GM20431 (cell line): Measurements from ENCODE around the gene KDM4B.

Experiments used
- in situ Hi-C: fragments of 300-500 bp; cut with MseI, MboI; formaldehyde crosslinking; loops from one replicate; pipeline ENCODE4 v1.15.0; 2020; ENCODE audit warnings: low sequenced_read_pairs; ENCODE audit not compliant: unreplicated experiment

KDM4B gene

GRCh38 chr19:5030136-5030820, 61.4 kb downstream of the KDM4B start:
- in situ Hi-C loops, result loop anchor here (10.0 kb wide), 1 partner anchor 155 kb away; no protein-coding TSS in a partner anchor

DNA sequence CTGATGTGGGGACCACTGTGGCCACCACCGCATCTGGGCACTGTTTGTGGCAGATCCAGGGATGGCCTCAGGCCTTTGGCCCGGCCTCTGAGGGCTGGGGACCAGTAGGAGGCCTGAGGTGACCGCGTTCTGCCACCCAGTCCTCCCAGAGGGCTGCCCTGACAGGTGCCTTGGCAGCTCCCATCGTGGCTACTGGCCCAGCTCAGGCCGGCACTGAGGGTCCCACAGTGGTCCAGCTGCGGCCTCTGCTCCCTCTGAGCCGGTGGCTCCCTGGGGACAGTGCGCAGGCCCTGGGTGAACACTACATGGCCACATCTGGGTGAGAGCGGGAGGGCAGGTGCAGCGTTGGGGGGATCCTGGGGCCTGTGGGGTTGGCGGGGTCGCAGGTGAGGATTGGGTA, 61.9 kb downstream of the KDM4B start:
- in situ Hi-C loops, result loop anchor here (10.0 kb wide), 1 partner anchor 156 kb away; no protein-coding TSS in a partner anchor

GRCh38 chr19:5031231-5032100, 62.6 kb downstream of the KDM4B start:
- in situ Hi-C loops, result loop anchor here (10.0 kb wide), 1 partner anchor 157 kb away; no protein-coding TSS in a partner anchor

DNA sequence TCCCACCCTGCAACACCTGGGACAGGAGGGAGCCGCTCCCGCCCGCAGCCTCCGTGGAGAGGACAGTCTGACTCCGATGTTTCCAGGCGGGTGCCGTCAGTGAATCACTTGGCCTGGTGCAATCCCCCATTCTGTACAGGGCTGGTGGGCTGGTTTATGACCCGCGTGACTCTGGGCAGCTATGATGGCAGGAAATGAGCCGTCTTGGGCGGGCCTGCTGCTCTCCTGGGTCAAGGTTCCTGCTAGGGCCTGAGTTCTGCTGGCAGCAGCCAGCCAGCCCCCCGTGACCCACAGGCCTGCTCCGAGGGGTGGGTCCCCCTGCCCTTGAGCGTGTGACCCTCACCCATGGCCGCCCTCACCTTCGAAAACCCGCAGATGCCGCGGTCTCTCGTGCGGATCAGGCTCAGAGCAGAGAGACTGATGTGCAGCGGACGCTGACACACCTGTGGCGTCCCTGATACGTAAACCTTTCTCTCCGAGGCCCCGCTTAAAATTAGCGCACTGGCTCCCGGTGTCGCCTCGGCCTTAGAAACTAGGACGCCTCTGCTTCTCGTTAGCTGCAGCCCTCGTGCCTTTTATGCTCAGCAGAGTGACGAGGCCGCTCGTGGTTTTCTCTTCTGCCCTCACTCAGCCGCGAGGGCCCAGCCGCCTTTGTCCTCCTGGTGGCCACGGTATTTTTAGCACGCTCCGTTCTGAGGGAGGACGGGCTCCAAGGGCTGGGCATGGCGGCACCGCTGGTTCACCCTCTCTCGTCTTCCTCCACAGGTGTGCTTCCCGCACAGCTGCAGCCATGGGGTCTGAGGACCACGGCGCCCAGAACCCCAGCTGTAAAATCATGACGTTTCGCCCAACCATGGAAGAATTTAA, 63.4 kb downstream of the KDM4B start:
- in situ Hi-C loops, result loop anchor here (10.0 kb wide), 1 partner anchor 158 kb away; no protein-coding TSS in a partner anchor

DNA sequence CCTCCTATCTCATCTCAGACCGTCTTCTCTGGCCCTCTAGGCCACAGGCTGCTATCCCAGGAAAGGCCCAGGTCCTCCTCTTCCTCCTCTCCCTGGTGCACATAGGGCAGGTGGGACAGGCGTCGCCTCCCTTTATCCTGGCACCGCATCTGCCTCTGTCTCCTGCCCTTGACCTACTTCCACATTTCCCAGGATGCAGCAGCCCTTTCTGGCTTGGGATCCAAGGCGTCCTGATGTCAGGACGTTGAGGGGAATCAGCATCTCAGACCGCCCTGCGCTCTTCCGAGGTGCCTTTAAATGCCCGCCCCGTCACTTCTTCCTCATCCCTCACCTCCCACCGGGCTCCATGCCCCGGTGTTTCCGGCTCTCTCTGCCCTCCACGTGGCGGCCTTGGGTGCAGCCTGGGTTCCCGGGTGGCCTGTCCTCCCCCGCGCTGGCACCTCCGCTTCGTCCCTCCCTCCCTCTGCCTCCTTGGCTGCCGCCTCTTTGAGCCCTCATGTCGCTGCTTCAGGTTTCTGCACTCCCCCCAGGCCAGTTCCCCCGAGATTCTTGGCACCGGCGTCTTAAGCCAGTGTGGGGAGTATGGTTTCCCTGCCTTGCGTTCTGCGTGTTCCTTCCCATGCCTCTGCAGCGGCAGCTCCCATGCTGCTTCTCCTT, 66.3 kb downstream of the KDM4B start:
- in situ Hi-C loops, result loop anchor here (10.0 kb wide), 1 partner anchor 160 kb away; no protein-coding TSS in a partner anchor

GRCh38 chr19:5035793-5036697, 67.1 kb downstream of the KDM4B start:
- in situ Hi-C loops, result loop anchor here (10.0 kb wide), 1 partner anchor 161 kb away; no protein-coding TSS in a partner anchor

DNA sequence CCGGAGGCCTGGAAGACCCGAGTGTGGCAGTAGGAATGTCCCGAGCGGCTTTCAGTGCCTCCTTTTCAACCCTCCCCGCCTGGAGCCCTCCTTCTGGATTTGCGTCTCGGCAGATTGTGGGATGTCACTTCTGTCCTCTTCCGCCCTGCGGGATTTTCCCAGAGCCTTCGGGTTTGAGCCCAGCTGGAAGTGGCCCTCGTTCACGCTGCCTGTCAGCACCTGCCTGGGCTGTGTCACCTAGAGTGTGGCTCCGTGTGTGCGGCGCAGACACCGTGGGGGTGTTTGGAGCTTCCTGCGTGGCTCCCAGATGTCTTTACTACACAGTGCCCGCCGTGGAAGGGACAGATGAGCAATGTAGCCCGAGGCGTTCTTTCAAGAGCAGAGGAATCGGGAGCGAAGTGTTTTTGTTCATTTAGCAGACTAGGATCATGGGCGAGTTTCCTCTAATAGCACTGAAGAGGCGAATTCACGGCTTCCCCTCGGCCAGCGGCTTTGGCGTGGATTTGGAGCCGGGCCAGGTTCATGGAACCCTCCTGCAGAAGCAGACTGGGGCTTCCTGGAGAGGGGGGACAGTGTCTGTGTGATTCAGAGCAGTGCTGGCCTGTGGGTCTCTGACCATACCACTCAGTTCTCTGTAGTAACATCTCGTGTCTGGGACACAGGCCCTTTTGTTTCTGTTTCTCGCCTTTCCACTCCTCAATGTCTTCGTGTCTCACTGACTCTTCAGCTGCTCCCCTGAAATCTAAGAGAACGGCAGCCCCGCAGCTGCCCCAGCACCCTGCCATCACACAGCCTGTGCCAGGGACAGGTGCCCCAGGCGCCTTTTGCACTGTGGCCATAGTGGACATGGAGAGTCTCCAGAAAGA, 68.0 kb downstream of the KDM4B start:
- in situ Hi-C loops, result loop anchor here (10.0 kb wide), 1 partner anchor 162 kb away; no protein-coding TSS in a partner anchor

DNA sequence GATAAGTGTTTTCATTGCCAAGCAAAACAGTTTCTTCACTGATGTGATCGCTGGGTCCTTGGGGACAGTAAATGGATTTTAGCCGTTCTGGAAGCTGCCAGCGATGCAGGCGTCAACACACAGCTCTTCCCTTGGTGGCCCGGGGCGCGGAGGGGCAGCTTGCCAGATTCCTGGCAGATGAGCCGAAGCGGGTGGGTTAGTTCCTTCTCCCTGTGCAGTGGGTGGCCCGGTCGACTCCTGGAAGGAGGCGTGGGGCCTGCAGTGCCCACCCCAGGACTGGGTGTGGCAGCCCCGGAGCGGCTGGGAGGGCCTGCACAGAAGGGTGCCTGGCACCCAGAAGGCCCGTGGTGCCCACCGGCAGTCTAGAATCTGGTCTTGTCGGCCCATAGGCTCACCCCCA, 69.0 kb downstream of the KDM4B start:
- in situ Hi-C loops, result loop anchor here (10.0 kb wide), 1 partner anchor 163 kb away; no protein-coding TSS in a partner anchor

- in situ Hi-C loops, result loop anchor here (10.0 kb wide), 1 partner anchor 164 kb away; no protein-coding TSS in a partner anchor
Measured at GRCh38 chr19:5038631-5039271, 69.8 kb downstream of the KDM4B start.

DNA sequence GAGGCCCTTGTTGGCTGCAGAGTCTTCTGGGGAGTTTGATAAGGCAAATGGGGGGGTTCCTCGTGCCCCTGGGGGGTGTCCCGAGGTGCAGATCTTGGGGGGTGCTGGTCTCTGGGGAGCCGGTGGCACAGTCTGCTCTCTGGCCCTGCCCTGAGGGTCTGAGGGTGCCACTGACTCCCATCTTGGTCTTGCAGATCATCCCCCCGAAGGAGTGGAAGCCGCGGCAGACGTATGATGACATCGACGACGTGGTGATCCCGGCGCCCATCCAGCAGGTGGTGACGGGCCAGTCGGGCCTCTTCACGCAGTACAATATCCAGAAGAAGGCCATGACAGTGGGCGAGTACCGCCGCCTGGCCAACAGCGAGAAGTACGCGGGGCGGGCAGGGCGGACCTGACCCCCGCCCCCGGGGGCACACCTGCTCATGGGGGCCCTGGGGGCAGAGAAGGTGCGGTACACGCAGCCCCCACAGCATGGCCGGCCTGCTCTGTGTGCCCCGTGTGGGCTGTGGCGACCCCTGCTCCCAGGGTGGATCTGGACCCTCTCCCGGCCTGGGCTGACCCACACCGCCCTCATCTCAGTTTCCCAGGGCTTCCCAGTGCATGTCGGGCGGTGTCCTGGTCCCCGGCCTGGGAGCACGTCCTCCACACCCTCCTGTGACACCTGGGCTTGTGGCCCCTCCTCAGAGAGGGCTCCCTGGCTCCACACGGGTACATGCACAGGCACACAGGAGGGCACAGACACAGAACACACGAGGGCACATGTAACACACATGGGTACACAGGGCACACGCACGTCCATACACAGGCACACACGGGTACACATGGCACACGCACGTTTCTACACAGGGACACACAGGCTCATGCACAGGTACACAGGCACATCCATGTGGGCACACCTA, 71.0 kb downstream of the KDM4B start:
- in situ Hi-C loops, result loop anchor here (10.0 kb wide), 1 partner anchor 165 kb away; no protein-coding TSS in a partner anchor

DNA sequence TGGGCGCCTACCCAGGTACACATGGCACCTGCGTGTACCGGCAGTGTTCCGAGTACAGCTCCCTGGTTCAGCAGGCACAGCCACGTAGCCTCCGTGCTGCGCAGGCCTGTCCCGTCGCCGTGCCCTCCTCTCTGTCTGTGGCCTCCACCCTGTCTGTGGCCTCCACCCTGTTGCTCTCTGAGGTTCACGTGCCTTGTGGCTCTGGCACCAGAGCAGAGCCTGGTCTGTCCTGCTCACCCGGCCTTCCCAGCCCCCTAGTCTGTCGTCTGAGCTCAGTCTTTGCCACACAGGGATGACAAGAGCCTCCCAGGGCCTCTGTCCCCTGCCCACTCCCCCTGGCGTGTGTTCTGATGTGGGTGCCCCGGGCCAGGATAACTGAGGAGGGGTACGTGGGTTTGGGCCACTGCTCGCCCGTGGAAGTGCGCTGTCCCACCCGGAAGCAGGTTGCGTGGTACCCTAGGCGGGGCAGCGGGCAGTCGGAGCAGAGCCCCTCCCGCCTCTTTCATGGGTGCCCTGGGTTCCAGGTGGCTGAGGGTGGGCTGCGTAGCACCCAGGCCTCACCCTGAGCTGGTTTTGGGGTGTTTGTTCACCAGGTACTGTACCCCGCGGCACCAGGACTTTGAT, 71.7 kb downstream of the KDM4B start:
- in situ Hi-C loops, result no loop called here

DNA sequence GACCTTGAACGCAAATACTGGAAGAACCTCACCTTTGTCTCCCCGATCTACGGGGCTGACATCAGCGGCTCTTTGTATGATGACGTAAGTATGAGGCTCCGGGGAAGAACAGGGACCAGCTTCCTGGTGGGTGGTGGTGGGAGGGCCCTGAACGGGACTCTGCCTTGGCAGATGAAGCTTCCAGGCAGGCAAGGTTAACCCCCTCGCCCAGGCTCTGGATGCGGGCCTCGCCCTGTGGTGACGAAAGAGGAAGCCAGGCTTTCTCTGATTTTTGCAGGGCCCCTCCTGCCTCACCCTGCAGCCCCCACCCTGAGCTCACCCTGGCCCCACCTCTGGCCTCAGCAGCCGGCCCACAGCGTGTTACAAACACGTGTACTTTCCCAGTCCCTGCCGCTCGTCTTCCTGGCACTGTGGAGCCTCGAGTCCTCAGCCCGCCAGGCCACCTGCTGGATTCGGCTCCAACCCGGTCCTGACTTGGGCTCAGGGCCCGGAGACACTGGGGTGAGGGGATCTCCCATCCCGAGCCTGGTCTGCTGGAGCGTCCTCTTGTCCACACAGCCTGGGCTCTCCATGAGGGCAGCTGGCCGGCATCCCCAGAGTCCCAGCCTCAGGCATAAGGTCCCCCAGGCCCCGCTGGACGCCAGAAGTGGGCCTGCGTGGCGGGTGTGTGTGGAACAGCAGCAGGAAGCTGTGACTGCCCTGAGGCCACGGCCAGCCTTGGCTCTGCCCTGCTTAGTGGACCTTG, 72.4 kb downstream of the KDM4B start:
- in situ Hi-C loops, result no loop called here

- in situ Hi-C loops, result no loop called here
Measured at GRCh38 chr19:5041913-5042187, 72.9 kb downstream of the KDM4B start.

DNA sequence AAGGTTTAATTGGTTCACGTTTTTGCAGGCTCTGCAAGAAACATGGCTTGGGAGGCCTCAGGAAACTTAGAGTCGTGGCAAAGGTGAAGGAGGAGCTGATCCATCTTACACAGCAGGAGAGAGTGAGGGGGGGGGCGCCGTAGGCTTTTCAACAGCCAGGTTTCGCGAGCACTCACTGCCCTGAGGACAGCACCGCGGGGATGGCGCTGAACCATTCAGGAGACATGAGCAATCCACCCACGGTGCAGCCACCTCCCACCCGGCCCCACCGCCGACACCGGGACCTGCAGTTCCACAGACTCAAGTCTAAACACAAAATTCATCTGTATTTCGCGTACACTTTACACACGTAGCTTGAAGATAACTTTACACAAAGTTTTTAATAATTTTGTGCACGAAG, 73.6 kb downstream of the KDM4B start:
- in situ Hi-C loops, result no loop called here

GRCh38 chr19:5045029-5045428, 76.1 kb downstream of the KDM4B start:
- in situ Hi-C loops, result no loop called here
